ENCODE results near the gene NLRP5.

Gene NLRP5

DNA sequence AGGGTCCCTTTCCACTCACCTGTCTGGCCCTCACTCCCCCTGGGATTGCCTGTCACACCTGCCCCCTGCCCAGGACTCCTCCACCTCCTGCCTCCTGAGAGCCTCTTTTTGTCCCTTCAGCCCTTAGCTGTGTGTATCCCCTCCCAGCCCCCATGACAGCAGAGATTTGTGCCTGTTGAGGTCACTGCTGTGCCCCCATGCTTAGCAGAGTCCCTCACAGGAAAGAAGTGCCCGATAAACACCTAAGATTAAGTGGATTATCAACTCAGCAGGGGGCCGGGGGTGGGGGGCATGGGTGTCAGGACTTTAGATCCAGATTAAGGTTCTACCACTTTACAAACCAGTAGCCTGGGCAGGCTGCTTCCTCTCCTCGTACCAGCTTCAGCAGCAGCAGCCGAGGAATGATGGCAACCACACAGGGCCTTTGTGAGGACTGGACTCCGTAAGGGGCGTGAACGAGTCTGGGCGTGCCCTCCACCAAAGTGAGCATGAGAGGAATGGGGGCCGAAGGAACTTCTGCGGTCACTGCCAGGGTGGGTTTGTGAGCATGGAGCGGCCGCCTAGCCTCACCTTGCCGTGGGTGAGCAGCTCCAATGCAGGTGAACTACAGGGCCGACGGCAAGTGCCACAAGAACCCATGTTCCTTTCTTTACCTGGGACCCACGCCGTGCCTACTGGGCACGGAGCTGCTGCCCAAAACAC, 98.4 kb downstream of the NLRP5 start:
- Histone ChIP-seq H3K4me2 (ENCODE audit: low read length) (no peak overlapping the region), H3K4me1 (ENCODE audit: control insufficient read depth, low read length) (peaks cover 18% of the 10 kb centered on the region), H3K9me3 (ENCODE audit: control insufficient read depth, insufficient read depth, low read length) (no peaks in the 10 kb centered on the region), H3K27me3 (ENCODE audit: control insufficient read depth, low read length) (no peaks in the 10 kb centered on the region), H3F3A (ENCODE audit: control insufficient read depth, insufficient read depth) (peaks cover 9% of the 10 kb centered on the region), H3K9me2 (replicated peaks; ENCODE audit: control insufficient read depth, low read length) (no peaks in the 10 kb centered on the region), H3K36me3 (ENCODE audit: control insufficient read depth, low read length) (peaks cover 14% of the 10 kb centered on the region; the same call in 1 of the 2 replicates), H4K20me1 (ENCODE audit: control insufficient read depth, insufficient read depth, low read depth, low read length) (no peaks in the 10 kb centered on the region), H3K79me2 (ENCODE audit: control insufficient read depth, low read length) (peaks cover 5% of the 10 kb centered on the region), H3K27ac (ENCODE audit: low read depth, low read length) (no peak overlapping the region), H3K4me3 (ENCODE audit: low read length) (no peak overlapping the region)
- TF ChIP-seq EZH2phosphoT487 (IDR thresholded peaks at IDR 0.05; ENCODE audit: borderline replicate concordance, low read length) (no peak), CTCF (IDR thresholded peaks at IDR 0.05; ENCODE audit: low read depth, low read length, poor library complexity, severe bottlenecking) (no peak)

GRCh38 chr19:56085571-56086275, 99.1 kb downstream of the NLRP5 start:
- no peaks in the 10 kb centered on the region for H4K20me1 ChIP-seq (ENCODE audit: control insufficient read depth, insufficient read depth, low read depth, low read length)
- no peaks in the 10 kb centered on the region for H3K9me2 ChIP-seq (replicated peaks; ENCODE audit: control insufficient read depth, low read length)
- peaks cover 16% of the 10 kb centered on the region for H3K36me3 ChIP-seq (ENCODE audit: control insufficient read depth, low read length)
- H3K79me2 ChIP-seq (ENCODE audit: control insufficient read depth, low read length) = peaks cover 9% of the 10 kb centered on the region
- TF ChIP-seq CTCF (IDR thresholded peaks at IDR 0.05; ENCODE audit: low read depth, low read length, poor library complexity, severe bottlenecking) (no peak), EZH2phosphoT487 (IDR thresholded peaks at IDR 0.05; ENCODE audit: borderline replicate concordance, low read length) (no peak)
- no peaks in the 10 kb centered on the region for H3K27me3 ChIP-seq (ENCODE audit: control insufficient read depth, low read length)
- H3K4me1 ChIP-seq (ENCODE audit: control insufficient read depth, low read length) = peaks cover 15% of the 10 kb centered on the region
- H3K27ac ChIP-seq (ENCODE audit: low read depth, low read length) = no peak overlapping the region
- peaks cover 9% of the 10 kb centered on the region for H3F3A ChIP-seq (ENCODE audit: control insufficient read depth, insufficient read depth)
- no peak overlapping the region for H3K4me3 ChIP-seq (ENCODE audit: low read length)
- H3K9me3 ChIP-seq (ENCODE audit: control insufficient read depth, insufficient read depth, low read length) = no peaks in the 10 kb centered on the region
- no peak overlapping the region for H3K4me2 ChIP-seq (ENCODE audit: low read length)

GRCh38 chr19:56086671-56087430, 100.3 kb downstream of the NLRP5 start:
- no peak for TF ChIP-seq EZH2phosphoT487 (IDR thresholded peaks at IDR 0.05; ENCODE audit: borderline replicate concordance, low read length)
- TF ChIP-seq CTCF (IDR thresholded peaks at IDR 0.05; ENCODE audit: low read depth, low read length, poor library complexity, severe bottlenecking) = no peak
- H3K4me2 ChIP-seq (ENCODE audit: low read length) = no peak overlapping the region
- H3K4me3 ChIP-seq (ENCODE audit: low read length) = no peak overlapping the region
- peaks cover 3% of the 10 kb centered on the region for H3K4me1 ChIP-seq (ENCODE audit: control insufficient read depth, low read length)
- H4K20me1 ChIP-seq (ENCODE audit: control insufficient read depth, insufficient read depth, low read depth, low read length) = 0 out of 2 replicates have a peak, but pooled peaks cover 6% of the 10 kb centered on the region
- peaks cover 24% of the 10 kb centered on the region for H3K36me3 ChIP-seq (ENCODE audit: control insufficient read depth, low read length)
- no peaks in the 10 kb centered on the region for H3K27me3 ChIP-seq (ENCODE audit: control insufficient read depth, low read length)
- H3K9me3 ChIP-seq (ENCODE audit: control insufficient read depth, insufficient read depth, low read length) = no peaks in the 10 kb centered on the region
- H3K27ac ChIP-seq (ENCODE audit: low read depth, low read length) = no peak overlapping the region
- no peaks in the 10 kb centered on the region for H3K9me2 ChIP-seq (replicated peaks; ENCODE audit: control insufficient read depth, low read length)
- H3K79me2 ChIP-seq (ENCODE audit: control insufficient read depth, low read length) = peaks cover 20% of the 10 kb centered on the region
- H3F3A ChIP-seq (ENCODE audit: control insufficient read depth, insufficient read depth) = peaks cover 9% of the 10 kb centered on the region

Data from DOHH2 (cell line).